Lower leg skin (tissue), 4 donors: ENCODE measurements around the gene RNF149. TPM values are rescaled to one million over a fixed set of nuclear protein-coding genes. Genes with fewer than 3 reads are reported as not detected.

Source experiments
- DNase-seq, 2 donors: peaks; one replicate each; pipeline ENCODE4 v3.0.0-alpha.2; 2019; ENCODE audit warnings: low spot score in 2 of 2
- H3K4me3 ChIP-seq: fragments of 200-600 bp; sonication (generic); 2 replicates; pipeline ENCODE4 v1.5.1; 2017; ENCODE audit warnings: mild to moderate bottlenecking, low read depth; ENCODE audit not compliant: poor library complexity, severe bottlenecking
- CTCF ChIP-seq, 3 donors: fragments of 450-650 bp; IDR thresholded peaks; one replicate each; pipeline ENCODE4 v1.5.1; 2016; ENCODE audit warnings: antibody characterized with exemption in 3 of 3, mild to moderate bottlenecking in 3 of 3, moderate library complexity in 2 of 3
- POLR2A ChIP-seq, 2 donors: fragments of 450-650 bp; IDR thresholded peaks; one replicate each; pipeline ENCODE4 v1.6.1; 2016 to 2017; ENCODE audit warnings: antibody characterized with exemption in 2 of 2, mild to moderate bottlenecking in 1 of 2, moderate library complexity in 1 of 2
- WGBS, 2 donors: methylation state at CpG; one replicate each; pipeline ENCODE4 v1.1.5; 2018; 5-methylcytosine and 5-hydroxymethylcytosine counted together
- intact Hi-C: fragments of 100-400 bp; cut with DNase I; formaldehyde crosslinking; loops from one replicate; pipeline ENCODE4 v1.15.0; 2023; ENCODE audit warnings: low total_unique reads
- microRNA-seq, 2 donors: library from miRNA; unstranded; fragments of <30 nt; microRNA quantifications; one replicate each; pipeline ENCODE4, GENCODE V29; 2016; ENCODE audit warnings: borderline replicate concordance in 2 of 2, borderline number of aligned reads in 1 of 2
- total RNA-seq, 4 donors: library from RNA; depleted of rRNA; stranded (reverse); fragments of >200 nt; gene quantifications; one replicate each; pipeline ENCODE4 v1.1.0, GENCODE V29; 2016

Gene RNF149
- total RNA-seq, 4 donors from 2014 or later: 59.8 to 120 (median 77.7) TPM

GRCh38 chr2:101232770-101233169, 75.7 kb downstream of the RNF149 start:
- TF ChIP-seq POLR2A (IDR thresholded peaks at IDR 0.05) (no peak), CTCF (IDR thresholded peaks at IDR 0.05) (no peak)
- 94% methylated on average over 6 of the region's 6 CpGs for WGBS, 2 donors
- no peak overlapping the region for H3K4me3 ChIP-seq
- intact Hi-C loops: no loop called here
- DNase-seq: peak in 1 of 2 donors; percentile 5

- intact Hi-C loops: no loop called here
- WGBS, 2 donors: 86 to 90% methylated on average over 6 of the region's 6 CpGs
- no peak overlapping the region for H3K4me3 ChIP-seq
- peak in 1 of 2 donors; percentile 12 for DNase-seq
- TF ChIP-seq CTCF (IDR thresholded peaks at IDR 0.05) (no peak), POLR2A (IDR thresholded peaks at IDR 0.05) (no peak)
Measured at GRCh38 chr2:101231937-101232730, 76.4 kb downstream of the RNF149 start.

- DNase-seq: no peak
- 89 to 94% methylated on average over 1 of the region's 1 CpG for WGBS, 2 donors
- no peak overlapping the region for H3K4me3 ChIP-seq
- intact Hi-C loops: no loop called here
- TF ChIP-seq CTCF (IDR thresholded peaks at IDR 0.05) (no peak), POLR2A (IDR thresholded peaks at IDR 0.05) (no peak)
Measured at GRCh38 chr2:101231240-101231639, 77.3 kb downstream of the RNF149 start.

GRCh38 chr2:101230541-101231001, 77.9 kb downstream of the RNF149 start:
- intact Hi-C loops: no loop called here
- peak in 1 of 2 donors; percentile 12 for DNase-seq
- no peak overlapping the region for H3K4me3 ChIP-seq
- WGBS, 2 donors: 89 to 96% methylated on average over 2 of the region's 2 CpGs
- TF ChIP-seq CTCF (IDR thresholded peaks at IDR 0.05): no peak
- TF ChIP-seq POLR2A (IDR thresholded peaks at IDR 0.05): no peak

Small RNAs within 50 kb of the gene (microRNA-seq; reads per million reads assigned to microRNA genes)
- gene MIR5696: 0.68 to 1.1 reads per million in 2 donors

Other genes starting within 250 kb of the RNF149 start
- gene TBC1D8, start 157.3 kb downstream of the RNF149 start, total RNA-seq: 100 to 1,000 TPM in 1 of 4 donors, 10 to 100 TPM in 3; 29.4 to 102 (median 46.1) TPM
- 10 to 100 TPM; 26.1 to 32.1 (median 28.7) TPM for gene CNOT11, start 55.8 kb downstream of the RNF149 start, total RNA-seq
- not detected for gene CREG2, start 78.8 kb upstream of the RNF149 start, total RNA-seq
- gene RFX8, start 166.4 kb upstream of the RNF149 start, total RNA-seq: under 1 TPM in 2 of 4 donors, not detected in 2; 0.52 to 0.84 TPM